Measurements from ENCODE around the gene HID1.

Gene HID1

DNA sequence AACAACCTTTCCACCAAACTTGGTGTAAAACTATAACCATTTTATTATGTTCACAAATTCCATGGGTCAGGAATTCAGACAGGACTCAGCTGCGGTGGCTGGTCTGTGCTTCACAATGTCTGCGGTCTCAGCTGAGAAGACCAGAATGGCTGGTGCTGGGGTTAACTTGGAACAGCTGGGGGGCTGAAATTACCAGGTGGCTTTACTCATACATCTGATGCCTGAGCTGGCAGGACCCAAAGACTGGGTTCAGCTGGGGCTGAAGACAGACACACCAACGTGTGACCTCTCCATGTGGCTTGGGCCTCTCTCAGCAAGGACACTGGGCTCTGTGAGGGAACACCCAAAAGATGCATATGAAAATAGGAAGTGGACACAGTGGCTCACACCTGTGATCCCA, 5.7 kb upstream of the HID1 start:
- Histone ChIP-seq H3K27me3 (replicated peaks; ENCODE audit: insufficient read depth, low read length) (peaks cover 79% of the 10 kb centered on the region), H3K9ac (ENCODE audit: low read length) (no peak overlapping the region), H3K27ac (ENCODE audit: low read length) (no peak overlapping the region), H3K36me3 (replicated peaks; ENCODE audit: insufficient read depth, low read length) (no peaks in the 10 kb centered on the region), H3K4me2 (ENCODE audit: low read depth, low read length) (no peak overlapping the region), H3K4me3 (ENCODE audit: low read length) (no peak overlapping the region), H3K9me2 (replicated peaks; ENCODE audit: insufficient read depth, low read length) (no peaks in the 10 kb centered on the region), H3K4me1 (ENCODE audit: low read length) (0 out of 2 replicates have a peak, but pooled peaks cover 2% of the 10 kb centered on the region), H3K9me3 (replicated peaks; ENCODE audit: insufficient read depth, low read length) (no peaks in the 10 kb centered on the region), H3F3A (ENCODE audit: insufficient read depth, low read length) (no peaks in the 10 kb centered on the region), H2AFZ (ENCODE audit: low read length) (no peak overlapping the region), H4K20me1 (ENCODE audit: insufficient read depth, low read length) (no peaks in the 10 kb centered on the region), H3K79me2 (ENCODE audit: low read length) (no peaks in the 10 kb centered on the region)
- TF ChIP-seq, protein P1, sequence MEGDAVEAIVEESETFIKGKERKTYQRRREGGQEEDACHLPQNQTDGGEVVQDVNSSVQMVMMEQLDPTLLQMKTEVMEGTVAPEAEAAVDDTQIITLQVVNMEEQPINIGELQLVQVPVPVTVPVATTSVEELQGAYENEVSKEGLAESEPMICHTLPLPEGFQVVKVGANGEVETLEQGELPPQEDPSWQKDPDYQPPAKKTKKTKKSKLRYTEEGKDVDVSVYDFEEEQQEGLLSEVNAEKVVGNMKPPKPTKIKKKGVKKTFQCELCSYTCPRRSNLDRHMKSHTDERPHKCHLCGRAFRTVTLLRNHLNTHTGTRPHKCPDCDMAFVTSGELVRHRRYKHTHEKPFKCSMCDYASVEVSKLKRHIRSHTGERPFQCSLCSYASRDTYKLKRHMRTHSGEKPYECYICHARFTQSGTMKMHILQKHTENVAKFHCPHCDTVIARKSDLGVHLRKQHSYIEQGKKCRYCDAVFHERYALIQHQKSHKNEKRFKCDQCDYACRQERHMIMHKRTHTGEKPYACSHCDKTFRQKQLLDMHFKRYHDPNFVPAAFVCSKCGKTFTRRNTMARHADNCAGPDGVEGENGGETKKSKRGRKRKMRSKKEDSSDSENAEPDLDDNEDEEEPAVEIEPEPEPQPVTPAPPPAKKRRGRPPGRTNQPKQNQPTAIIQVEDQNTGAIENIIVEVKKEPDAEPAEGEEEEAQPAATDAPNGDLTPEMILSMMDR (IDR thresholded peaks at IDR 0.05; ENCODE audit: low read length) = no peak
- no peak for TF ChIP-seq EZH2 (optimal IDR thresholded peaks at IDR 0.05; ENCODE audit: low read depth, low read length)
- no peak for TF ChIP-seq EZH2phosphoT487 (IDR thresholded peaks at IDR 0.05; ENCODE audit: low read length)
- DNase-seq = no peak

DNA sequence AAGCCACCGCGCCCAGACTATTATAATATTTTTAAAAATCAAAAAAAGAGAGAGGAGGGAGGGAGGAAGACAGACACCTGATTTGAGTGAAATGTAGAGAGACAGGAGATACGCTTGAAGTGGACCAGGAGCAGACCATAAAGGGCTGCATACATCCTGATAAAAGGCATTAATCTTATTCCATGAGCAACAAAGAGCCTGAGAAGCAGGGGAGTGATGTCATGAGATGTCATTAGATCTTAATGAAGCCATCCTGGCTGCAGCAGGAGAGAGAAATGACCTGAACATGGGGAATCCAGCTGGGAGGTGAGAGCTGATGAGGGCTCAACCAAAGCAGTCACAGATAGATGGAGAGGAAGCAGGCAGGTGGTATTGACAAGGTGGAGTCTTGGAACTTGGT, 5.2 kb upstream of the HID1 start:
- H3K79me2 ChIP-seq (ENCODE audit: low read length) = no peaks in the 10 kb centered on the region
- peaks cover 79% of the 10 kb centered on the region for H3K27me3 ChIP-seq (replicated peaks; ENCODE audit: insufficient read depth, low read length)
- no peaks in the 10 kb centered on the region for H3F3A ChIP-seq (ENCODE audit: insufficient read depth, low read length)
- no peak overlapping the region for H2AFZ ChIP-seq (ENCODE audit: low read length)
- H3K9me3 ChIP-seq (replicated peaks; ENCODE audit: insufficient read depth, low read length) = no peaks in the 10 kb centered on the region
- no peak for DNase-seq
- H3K9me2 ChIP-seq (replicated peaks; ENCODE audit: insufficient read depth, low read length) = no peaks in the 10 kb centered on the region
- no peak overlapping the region for H3K9ac ChIP-seq (ENCODE audit: low read length)
- H3K4me2 ChIP-seq (ENCODE audit: low read depth, low read length) = no peak overlapping the region
- H4K20me1 ChIP-seq (ENCODE audit: insufficient read depth, low read length) = no peaks in the 10 kb centered on the region
- TF ChIP-seq EZH2 (optimal IDR thresholded peaks at IDR 0.05; ENCODE audit: low read depth, low read length) (no peak), EZH2phosphoT487 (IDR thresholded peaks at IDR 0.05; ENCODE audit: low read length) (no peak)
- TF ChIP-seq, protein P1 (IDR thresholded peaks at IDR 0.05; ENCODE audit: low read length) = no peak
- H3K27ac ChIP-seq (ENCODE audit: low read length) = no peak overlapping the region
- H3K4me3 ChIP-seq (ENCODE audit: low read length) = no peak overlapping the region
- peaks cover 2% of the 10 kb centered on the region; the same call in 1 of the 2 replicates for H3K4me1 ChIP-seq (ENCODE audit: low read length)
- no peaks in the 10 kb centered on the region for H3K36me3 ChIP-seq (replicated peaks; ENCODE audit: insufficient read depth, low read length)

DNA sequence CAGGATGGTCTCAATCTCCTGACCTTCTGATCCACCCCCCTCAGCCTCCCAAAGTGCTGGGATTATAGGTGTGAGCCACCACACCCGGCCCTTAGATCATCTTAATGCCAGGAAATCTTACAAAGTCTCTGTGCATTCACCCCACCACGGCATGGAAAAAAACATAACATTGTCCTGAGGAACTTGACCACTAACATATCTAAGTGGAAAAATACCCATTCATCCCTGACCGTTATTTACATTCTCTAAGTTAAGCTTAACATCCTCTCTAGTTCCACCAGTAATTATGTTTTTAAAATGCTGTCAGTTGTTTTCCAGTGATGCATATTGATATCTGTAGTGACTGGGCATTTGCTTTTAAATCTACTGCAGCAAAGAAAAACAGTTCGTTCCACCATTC, 3.4 kb upstream of the HID1 start:
- no peaks in the 10 kb centered on the region for H3K9me3 ChIP-seq (replicated peaks; ENCODE audit: insufficient read depth, low read length)
- H3K4me1 ChIP-seq (ENCODE audit: low read length) = no peaks in the 10 kb centered on the region; the same call in 1 of the 2 replicates
- H3F3A ChIP-seq (ENCODE audit: insufficient read depth, low read length) = no peaks in the 10 kb centered on the region
- no peak for DNase-seq
- H3K9ac ChIP-seq (ENCODE audit: low read length) = no peak overlapping the region
- no peaks in the 10 kb centered on the region for H4K20me1 ChIP-seq (ENCODE audit: insufficient read depth, low read length)
- TF ChIP-seq, protein P1 (IDR thresholded peaks at IDR 0.05; ENCODE audit: low read length) = no peak
- no peak for TF ChIP-seq EZH2phosphoT487 (IDR thresholded peaks at IDR 0.05; ENCODE audit: low read length)
- no peak for TF ChIP-seq EZH2 (optimal IDR thresholded peaks at IDR 0.05; ENCODE audit: low read depth, low read length)
- H3K4me2 ChIP-seq (ENCODE audit: low read depth, low read length) = no peak overlapping the region
- H3K4me3 ChIP-seq (ENCODE audit: low read length) = no peak overlapping the region
- H3K36me3 ChIP-seq (replicated peaks; ENCODE audit: insufficient read depth, low read length) = no peaks in the 10 kb centered on the region
- no peaks in the 10 kb centered on the region for H3K9me2 ChIP-seq (replicated peaks; ENCODE audit: insufficient read depth, low read length)
- H2AFZ ChIP-seq (ENCODE audit: low read length) = no peak overlapping the region
- no peak overlapping the region for H3K27ac ChIP-seq (ENCODE audit: low read length)
- no peaks in the 10 kb centered on the region for H3K79me2 ChIP-seq (ENCODE audit: low read length)
- peaks cover 72% of the 10 kb centered on the region for H3K27me3 ChIP-seq (replicated peaks; ENCODE audit: insufficient read depth, low read length)
